Suprapubic skin (tissue), 4 donors: ENCODE measurements around the gene NUP58. TPM values are rescaled to one million over a fixed set of nuclear protein-coding genes. Genes with fewer than 3 reads are reported as not detected.

Source experiments
- DNase-seq, 2 donors: peaks; one replicate each; pipeline ENCODE4 v3.0.0-alpha.2; 2019; ENCODE audit warnings: low spot score in 2 of 2
- H3K27ac ChIP-seq: fragments of 200-600 bp; sonication (generic); one replicate; pipeline ENCODE4 v1.5.1; 2019
- H3K27me3 ChIP-seq: fragments of 200-600 bp; sonication (generic); one replicate; pipeline ENCODE4 v1.5.1; 2019
- H3K36me3 ChIP-seq: fragments of 200-600 bp; sonication (generic); one replicate; pipeline ENCODE4 v1.5.1; 2019
- H3K4me1 ChIP-seq: fragments of 200-600 bp; sonication (generic); one replicate; pipeline ENCODE4 v1.5.1; 2019
- H3K4me3 ChIP-seq: fragments of 200-600 bp; sonication (generic); one replicate; pipeline ENCODE4 v1.5.1; 2019; ENCODE audit warnings: mild to moderate bottlenecking
- H3K9me3 ChIP-seq: fragments of 200-600 bp; sonication (generic); one replicate; pipeline ENCODE4 v1.5.1; 2019
- CTCF ChIP-seq, 2 donors: fragments of 200-600 bp in 1 of 2; fragments of 450-650 bp in 1 of 2; sonication (generic) in 1 of 2; IDR thresholded peaks; one replicate each; pipeline ENCODE4 v1.5.1; 2016 to 2019; ENCODE audit warnings: antibody characterized with exemption in 2 of 2, mild to moderate bottlenecking in 1 of 2, moderate library complexity in 1 of 2
- EP300 ChIP-seq: sonication (generic); formaldehyde crosslinking; IDR thresholded peaks from one replicate; pipeline ENCODE4 v1.6.1; 2017; ENCODE audit warnings: antibody characterized with exemption
- POLR2A ChIP-seq, 2 donors: fragments of 450-650 bp; IDR thresholded peaks; one replicate each; pipeline ENCODE4 v1.6.1; 2017; ENCODE audit warnings: antibody characterized with exemption in 2 of 2, mild to moderate bottlenecking in 2 of 2, moderate library complexity in 2 of 2
- POLR2AphosphoS5 ChIP-seq, 3 donors: sonication (generic); formaldehyde crosslinking; IDR thresholded peaks; one replicate each; pipeline ENCODE4 v1.6.1; 2017; ENCODE audit warnings: antibody characterized with exemption in 3 of 3
- WGBS: methylation state at CpG from one replicate; pipeline ENCODE4 v1.1.5; 2018; 5-methylcytosine and 5-hydroxymethylcytosine counted together
- total RNA-seq, 4 donors: library from RNA; depleted of rRNA; stranded (reverse); fragments of >200 nt; gene quantifications; one replicate each; pipeline ENCODE4 v1.1.0, GENCODE V29; 2016

NUP58 gene
- total RNA-seq, 4 donors from 2014 or later = 27.6 to 54.3 (median 39.9) TPM

DNA sequence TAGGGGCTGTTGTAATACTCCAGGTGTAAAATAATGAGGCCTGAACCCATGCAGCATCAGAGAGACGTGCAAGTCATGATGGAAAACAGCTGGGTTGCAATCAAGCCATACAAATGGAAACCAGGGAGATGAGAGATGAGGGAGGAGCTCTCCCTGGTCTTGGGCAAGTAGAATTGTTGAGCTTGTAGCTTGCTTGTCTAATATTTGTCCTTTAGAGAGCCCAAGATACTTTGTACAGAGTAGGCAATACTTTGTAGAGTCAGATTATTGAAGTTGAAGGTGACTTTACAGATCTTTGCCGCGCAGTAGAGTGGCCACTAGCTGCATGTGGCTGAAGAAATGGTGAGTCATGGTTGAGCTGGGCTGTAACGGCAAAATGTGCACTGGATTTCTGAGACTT lies 78.7 kb downstream of the NUP58 start:
- H3K9me3 ChIP-seq = no peaks in the 10 kb centered on the region
- TF ChIP-seq CTCF (IDR thresholded peaks at IDR 0.05) (no peak), EP300 (no peak), POLR2AphosphoS5 (IDR thresholded peaks at IDR 0.05) (no peak), POLR2A (IDR thresholded peaks at IDR 0.05) (no peak)
- H3K36me3 ChIP-seq = no peaks in the 10 kb centered on the region
- no peak overlapping the region for H3K4me3 ChIP-seq
- no peak for DNase-seq
- peaks cover 21% of the 10 kb centered on the region for H3K27me3 ChIP-seq
- WGBS = 73% methylated on average over 4 of the region's 4 CpGs
- H3K4me1 ChIP-seq = no peaks in the 10 kb centered on the region
- H3K27ac ChIP-seq = no peak overlapping the region

- no peak for DNase-seq
- no peak overlapping the region for H3K27ac ChIP-seq
- no peak for TF ChIP-seq POLR2AphosphoS5 (IDR thresholded peaks at IDR 0.05)
- TF ChIP-seq POLR2A (IDR thresholded peaks at IDR 0.05) = no peak
- TF ChIP-seq EP300 = no peak
- TF ChIP-seq CTCF (IDR thresholded peaks at IDR 0.05) = no peak
- no peaks in the 10 kb centered on the region for H3K9me3 ChIP-seq
- no peaks in the 10 kb centered on the region for H3K36me3 ChIP-seq
- H3K4me3 ChIP-seq = no peak overlapping the region
- WGBS = 34% methylated on average over 7 of the region's 7 CpGs
- peaks cover 13% of the 10 kb centered on the region for H3K27me3 ChIP-seq
- no peaks in the 10 kb centered on the region for H3K4me1 ChIP-seq
Measured at GRCh38 chr13:25380741-25381324, 79.4 kb downstream of the NUP58 start.

GRCh38 chr13:25384758-25385410 lies 83.5 kb downstream of the NUP58 start:
- WGBS = 44% methylated on average over 4 of the region's 4 CpGs
- Histone ChIP-seq H3K9me3 (no peaks in the 10 kb centered on the region), H3K4me3 (no peak overlapping the region), H3K4me1 (no peaks in the 10 kb centered on the region), H3K27ac (no peak overlapping the region), H3K27me3 (peaks cover 12% of the 10 kb centered on the region), H3K36me3 (no peaks in the 10 kb centered on the region)
- no peak for DNase-seq
- TF ChIP-seq CTCF (IDR thresholded peaks at IDR 0.05) = no peak
- no peak for TF ChIP-seq POLR2A (IDR thresholded peaks at IDR 0.05)
- no peak for TF ChIP-seq EP300
- TF ChIP-seq POLR2AphosphoS5 (IDR thresholded peaks at IDR 0.05) = no peak

GRCh38 chr13:25391932-25392331 lies 90.5 kb downstream of the NUP58 start:
- Histone ChIP-seq H3K27ac (no peak overlapping the region), H3K4me1 (no peaks in the 10 kb centered on the region), H3K9me3 (no peaks in the 10 kb centered on the region), H3K36me3 (no peaks in the 10 kb centered on the region), H3K27me3 (no peaks in the 10 kb centered on the region), H3K4me3 (no peak overlapping the region)
- TF ChIP-seq POLR2A (IDR thresholded peaks at IDR 0.05) = no peak
- no peak for TF ChIP-seq EP300
- no peak for TF ChIP-seq CTCF (IDR thresholded peaks at IDR 0.05)
- no peak for TF ChIP-seq POLR2AphosphoS5 (IDR thresholded peaks at IDR 0.05)
- WGBS = 56% methylated on average over 4 of the region's 4 CpGs
- no peak for DNase-seq

Other genes starting within 250 kb of the NUP58 start
- under 1 TPM in 3 of 4 donors, not detected in 1; 0.15 to 0.51 (median 0.29) TPM for gene PABPC3, start 205.5 kb upstream of the NUP58 start, total RNA-seq
- gene AMER2, start 129.3 kb upstream of the NUP58 start, total RNA-seq = under 1 TPM in 3 of 4 donors, not detected in 1; 0.05 to 0.32 (median 0.13) TPM
- gene MTMR6, start 14.1 kb upstream of the NUP58 start, total RNA-seq = 10 to 100 TPM; 11.0 to 14.3 (median 12.1) TPM
- gene ATP8A2, start 70.3 kb downstream of the NUP58 start, total RNA-seq = under 1 TPM; 0.13 to 0.24 (median 0.20) TPM